ENCODE results near the gene SLC44A2.

DNA sequence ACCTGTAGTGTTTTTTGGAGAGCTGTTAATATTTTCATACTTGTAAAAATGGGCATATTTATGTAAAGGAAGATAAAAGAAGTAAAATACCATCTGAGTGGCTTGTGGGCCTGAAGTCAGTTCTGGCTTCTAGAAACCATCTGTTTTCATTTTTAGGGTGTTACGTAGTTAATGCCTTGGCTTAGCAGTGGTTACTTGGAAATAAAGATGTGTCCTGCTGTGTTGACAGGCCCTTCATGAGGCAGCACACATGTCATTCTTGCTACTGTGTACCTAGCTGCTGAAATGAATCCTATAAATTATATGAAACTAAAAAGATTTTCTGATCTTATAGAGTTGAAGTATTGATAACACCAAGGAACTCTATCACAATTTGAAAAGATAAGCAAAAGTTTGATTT is 44.8 kb downstream of the SLC44A2 start:
- TF ChIP-seq, protein P1, sequence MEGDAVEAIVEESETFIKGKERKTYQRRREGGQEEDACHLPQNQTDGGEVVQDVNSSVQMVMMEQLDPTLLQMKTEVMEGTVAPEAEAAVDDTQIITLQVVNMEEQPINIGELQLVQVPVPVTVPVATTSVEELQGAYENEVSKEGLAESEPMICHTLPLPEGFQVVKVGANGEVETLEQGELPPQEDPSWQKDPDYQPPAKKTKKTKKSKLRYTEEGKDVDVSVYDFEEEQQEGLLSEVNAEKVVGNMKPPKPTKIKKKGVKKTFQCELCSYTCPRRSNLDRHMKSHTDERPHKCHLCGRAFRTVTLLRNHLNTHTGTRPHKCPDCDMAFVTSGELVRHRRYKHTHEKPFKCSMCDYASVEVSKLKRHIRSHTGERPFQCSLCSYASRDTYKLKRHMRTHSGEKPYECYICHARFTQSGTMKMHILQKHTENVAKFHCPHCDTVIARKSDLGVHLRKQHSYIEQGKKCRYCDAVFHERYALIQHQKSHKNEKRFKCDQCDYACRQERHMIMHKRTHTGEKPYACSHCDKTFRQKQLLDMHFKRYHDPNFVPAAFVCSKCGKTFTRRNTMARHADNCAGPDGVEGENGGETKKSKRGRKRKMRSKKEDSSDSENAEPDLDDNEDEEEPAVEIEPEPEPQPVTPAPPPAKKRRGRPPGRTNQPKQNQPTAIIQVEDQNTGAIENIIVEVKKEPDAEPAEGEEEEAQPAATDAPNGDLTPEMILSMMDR (IDR thresholded peaks at IDR 0.05): no peak
- TF ChIP-seq POLR2AphosphoS5 (IDR thresholded peaks at IDR 0.05; ENCODE audit: insufficient read depth in 1 of 2, low read depth in 1 of 2): no peak
